Activated CD8-positive, alpha-beta memory T cell treated with anti-CD3 and anti-CD28 coated beads, Interleukin-2, amount 50 U/mL, for 48 hours (primary cell): ENCODE data around the gene HAPSTR1.
A peak's percentile ranks its signal among the peaks of the same experiment; 100 is the strongest.
"Not testable (repeated sequence)": the region's sequence is repeated elsewhere in the genome, so short reads cannot be mapped to it uniquely, and the experiment has no call there.

ENCODE experiments used
- DNase-seq: peaks from one replicate; pipeline ENCODE4 v3.0.0-alpha.2; 2020

HAPSTR1 gene

DNA sequence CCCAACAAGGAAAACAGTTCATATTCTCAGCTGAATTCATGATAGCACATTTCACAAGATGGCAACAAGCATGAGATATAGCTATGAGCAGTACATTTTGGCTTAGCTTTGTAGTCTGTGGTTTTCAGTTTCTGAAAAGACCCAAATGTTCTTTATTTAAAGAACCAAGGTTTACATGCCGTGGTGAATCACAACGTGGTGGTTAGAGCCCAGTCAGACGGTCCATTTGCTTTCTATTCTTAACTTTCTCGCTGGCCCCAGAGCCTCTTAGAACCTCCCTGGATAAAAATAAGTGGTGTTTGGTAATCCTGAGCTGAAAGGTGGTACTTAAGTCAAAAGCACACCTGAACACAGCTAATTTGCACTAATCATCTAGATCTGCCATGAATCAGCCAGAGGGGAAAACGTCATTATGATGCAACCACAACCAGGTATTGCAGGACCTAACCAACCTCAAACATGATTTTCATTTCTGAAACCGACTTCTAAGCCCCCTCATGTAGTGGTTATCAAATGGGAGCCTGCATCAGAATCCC lies 18.6 kb upstream of the HAPSTR1 start:
- DNase-seq: no peak

DNA sequence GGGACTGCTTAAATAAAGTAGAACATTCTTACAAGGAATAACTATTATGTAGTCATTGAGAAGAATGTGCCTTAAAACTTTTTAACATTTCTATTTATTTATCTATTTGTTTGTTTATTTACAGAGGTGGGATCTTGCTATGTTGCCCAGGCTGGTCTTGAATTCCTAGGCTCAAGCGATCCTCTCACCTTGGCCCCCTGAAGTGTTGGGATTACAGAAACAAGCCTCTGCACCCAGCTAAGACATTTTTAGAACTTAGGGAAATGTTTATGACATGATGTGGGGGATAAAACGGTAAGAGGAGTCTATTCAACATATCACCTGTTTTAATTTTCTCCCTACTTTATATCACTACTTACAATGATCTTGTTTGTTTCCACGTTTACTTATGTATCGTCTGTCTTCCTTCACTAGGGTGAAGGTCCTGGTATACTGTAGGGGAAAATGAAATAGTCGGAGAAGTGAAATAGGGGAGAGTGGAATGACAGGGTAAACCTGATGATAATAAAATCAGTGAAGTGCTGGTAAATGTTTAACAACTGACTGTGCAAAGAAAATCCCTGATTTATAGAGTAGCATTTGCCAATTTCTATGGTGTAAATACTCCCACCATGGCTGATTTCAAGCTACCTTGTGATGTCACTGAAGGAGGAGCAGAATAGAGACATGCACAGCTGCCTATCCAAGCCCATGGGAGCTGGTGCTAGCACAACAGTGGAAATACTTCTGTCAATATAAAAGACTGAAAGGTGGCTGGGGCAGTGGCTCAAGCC lies 16.0 kb upstream of the HAPSTR1 start:
- DNase-seq: no peak

DNA sequence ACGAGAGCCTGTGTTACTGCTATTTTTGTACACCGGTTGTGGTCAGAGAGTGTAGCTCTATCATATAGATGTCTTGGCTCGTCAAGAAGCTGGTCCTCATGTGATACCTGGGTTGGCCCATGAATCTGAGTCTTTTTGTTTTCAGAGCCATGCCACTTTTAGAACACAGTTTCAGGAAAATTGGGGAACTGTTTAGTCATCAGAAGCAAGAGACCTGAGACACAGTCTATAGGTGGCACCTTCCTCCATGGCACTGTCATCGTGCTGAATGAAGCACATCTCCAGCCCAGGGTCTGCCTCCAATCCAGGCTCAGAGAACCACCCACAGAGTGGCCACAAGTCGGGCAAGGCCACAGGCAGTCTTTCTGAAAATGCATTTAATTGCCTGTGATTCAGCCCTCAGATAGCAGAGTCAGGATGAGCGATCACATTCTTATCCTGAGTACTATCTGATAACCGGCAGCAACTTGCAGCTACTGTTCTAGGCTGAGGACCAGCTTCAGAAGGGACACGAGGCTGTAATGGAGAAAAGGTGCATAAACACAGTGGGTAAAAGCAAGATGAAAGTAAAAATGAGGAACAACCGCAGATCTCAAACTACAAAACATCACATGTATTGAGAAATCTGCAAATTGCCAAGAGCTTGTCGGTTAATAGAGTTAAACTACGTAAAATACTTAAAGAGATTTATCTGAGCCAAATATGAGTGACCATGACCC lies 14.2 kb upstream of the HAPSTR1 start:
- DNase-seq: no peak

DNA sequence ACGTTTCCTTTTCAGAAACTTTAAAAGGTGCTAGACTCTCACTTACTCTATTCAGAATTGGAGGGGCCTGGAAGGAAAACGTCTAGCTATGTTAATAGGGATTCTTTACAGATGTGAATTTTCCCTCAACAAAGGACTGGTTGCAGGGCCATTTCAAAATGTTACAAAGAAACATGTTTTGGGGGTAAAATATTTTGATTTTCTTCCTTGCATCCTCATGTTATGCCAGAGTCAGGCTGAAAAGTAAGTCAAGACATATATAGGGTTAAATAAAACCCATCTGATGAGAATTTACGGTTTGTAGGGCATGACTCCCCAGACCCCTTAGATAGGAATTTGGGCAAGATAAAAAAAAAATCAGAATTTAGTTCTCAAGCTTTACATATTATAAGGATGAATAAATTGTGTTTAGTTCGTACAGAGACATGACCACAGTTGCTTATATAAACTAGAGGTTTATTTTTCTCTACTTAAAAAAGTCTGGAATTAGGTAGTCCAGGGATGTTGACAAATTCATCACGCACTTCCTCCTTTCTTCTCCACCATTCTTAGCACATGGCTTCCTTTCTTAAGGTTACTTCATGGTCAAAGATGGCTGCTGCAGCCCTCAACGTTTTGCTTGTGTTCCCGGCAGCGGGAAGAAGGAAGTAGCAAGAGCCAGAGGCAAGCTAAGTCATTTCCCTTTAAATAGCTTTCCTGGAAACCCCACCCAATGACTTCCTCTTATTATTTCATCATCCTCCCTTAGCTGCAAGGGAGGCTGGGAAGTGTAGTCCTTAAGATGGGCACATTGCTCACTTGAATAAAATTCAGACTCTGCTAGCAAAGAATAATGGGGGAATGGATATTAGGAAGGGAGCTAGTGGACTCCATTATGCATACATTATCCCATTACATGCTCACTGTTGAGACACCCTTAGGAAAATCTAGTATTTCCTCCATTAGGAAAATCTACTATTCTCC lies 12.7 kb upstream of the HAPSTR1 start:
- not testable (repeated sequence) for DNase-seq

DNA sequence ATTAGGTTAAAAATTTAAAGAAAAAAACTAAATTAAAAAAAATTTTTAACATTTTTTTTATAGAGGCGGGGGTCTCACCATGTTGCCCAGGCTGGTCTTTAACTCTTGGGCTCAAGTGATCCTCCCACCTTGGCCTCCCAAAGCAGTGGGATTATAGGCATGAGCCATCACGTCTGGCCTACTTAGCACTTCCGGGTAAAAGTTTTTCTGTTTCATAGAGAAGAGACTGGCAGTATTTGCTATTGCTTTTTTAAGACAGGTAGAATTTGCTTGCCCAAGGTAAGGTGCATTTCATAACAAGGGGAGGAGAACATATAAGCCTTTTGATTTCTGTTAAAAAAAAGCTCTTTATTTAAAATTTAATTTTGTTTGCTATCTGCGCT lies 12.0 kb upstream of the HAPSTR1 start:
- DNase-seq: no peak

DNA sequence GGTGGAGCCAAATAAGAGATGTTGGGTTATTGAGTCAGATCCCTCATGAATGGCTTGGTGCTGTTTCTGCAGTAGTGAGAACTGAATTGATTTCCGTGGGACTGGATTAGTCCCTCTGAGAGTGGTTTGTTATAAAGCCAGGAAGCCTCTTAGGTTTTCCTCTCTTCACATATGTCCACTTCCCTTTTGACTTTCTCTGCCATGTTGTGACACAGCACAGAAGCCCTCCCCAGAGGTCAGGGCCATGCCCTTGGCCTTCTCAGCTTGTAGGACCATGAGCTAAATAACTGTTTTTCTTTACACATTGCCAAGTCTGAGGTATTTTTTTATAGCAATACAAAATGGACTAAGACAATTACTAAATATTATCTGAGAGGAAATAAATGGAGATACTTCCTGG lies 10.3 kb upstream of the HAPSTR1 start:
- DNase-seq: no peak

DNA sequence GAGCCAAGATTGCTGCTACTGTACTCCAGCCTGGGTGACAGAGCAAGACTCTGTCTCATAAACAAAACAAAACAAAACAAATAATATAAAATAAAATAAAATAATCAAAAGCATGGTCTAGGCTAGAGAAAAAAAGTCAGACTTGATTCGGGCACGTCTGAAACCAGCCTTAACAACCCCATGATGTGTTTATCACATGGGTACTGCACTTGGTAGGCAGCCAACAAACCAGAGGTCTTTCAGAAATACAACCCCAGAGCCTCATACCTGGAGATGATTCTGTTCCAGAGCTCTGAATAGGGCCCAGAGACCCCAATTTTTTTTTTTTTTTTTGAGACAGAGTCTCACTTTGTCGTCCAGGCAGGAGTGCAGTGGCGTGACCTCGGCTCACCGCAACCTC lies 9.6 kb upstream of the HAPSTR1 start:
- DNase-seq: no peak

DNA sequence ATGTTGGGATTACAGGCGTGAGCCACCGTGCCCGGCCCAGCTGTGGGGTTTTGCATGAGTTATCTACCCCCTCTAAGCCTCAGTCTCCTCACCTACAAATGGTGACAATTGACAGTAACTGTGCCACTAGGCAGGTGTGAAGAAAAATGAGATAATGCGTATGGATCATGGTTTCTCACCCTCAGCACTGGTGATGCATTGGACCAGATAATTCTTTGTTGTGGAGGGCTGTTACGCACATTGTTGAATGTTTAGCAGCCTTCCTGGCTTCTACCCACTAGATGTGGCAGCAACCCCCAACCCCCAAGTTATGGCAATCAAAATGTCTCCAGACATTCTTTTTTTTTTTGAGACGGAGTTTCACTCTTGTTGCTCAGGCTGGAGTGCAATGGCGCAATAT lies 9.0 kb upstream of the HAPSTR1 start:
- no peak for DNase-seq

DNA sequence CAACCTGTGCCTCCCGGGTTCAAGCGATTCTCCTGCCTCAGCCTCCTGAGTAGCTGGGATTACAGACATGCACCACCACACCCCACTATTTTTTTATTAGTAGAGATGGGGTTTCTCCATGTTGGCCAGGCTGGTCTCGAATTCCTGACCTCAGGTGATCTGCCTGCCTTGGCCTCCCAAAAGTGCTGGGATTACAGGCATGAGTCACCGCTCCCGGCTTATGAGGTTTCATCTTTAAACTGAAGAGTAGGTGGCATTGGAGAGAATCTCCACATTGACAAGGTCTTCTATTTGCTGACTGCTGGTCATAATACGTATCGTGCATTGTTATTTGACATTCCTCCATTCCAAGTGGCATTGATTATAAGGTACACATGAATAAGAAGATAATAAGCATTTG lies 3.7 kb upstream of the HAPSTR1 start:
- DNase-seq: not testable (repeated sequence)

DNA sequence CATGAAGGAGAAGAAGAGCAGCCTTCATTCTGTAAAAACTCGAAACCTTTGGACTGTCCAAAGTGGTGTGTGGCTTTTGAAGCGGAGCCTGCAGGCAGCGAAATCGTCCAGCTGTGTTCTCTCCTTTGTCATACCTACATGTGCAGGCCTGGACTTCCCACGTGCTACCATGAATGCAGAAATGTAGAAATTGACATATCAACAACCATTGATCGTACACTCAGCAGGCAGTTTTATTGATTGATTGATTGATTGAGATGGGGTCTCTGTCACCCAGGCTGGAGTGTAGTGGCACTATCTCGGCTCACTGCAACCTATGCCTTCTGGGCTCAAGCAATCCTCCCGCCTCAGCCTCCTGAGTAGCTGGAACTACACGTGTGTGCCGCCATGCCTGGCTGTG lies 2.6 kb upstream of the HAPSTR1 start:
- no peak for DNase-seq

DNA sequence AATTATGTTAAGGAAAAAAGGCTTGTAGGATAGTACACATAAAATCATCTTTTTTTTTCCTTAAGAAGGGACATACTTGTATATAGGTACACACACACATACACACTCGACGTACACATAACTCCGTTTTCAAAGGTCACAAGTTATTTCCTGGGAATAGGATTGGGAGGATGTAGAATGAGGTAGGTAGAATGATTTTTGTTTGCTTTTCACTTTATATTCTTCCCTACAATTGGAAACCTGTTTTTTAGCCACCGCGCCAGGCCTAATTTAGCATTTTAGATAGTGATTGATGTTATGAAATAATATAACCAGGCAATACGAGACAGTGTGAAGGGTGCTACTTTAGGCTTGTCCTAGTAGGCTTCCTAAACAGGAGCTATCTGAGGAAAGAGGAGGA lies 1.8 kb upstream of the HAPSTR1 start:
- no peak for DNase-seq

DNA sequence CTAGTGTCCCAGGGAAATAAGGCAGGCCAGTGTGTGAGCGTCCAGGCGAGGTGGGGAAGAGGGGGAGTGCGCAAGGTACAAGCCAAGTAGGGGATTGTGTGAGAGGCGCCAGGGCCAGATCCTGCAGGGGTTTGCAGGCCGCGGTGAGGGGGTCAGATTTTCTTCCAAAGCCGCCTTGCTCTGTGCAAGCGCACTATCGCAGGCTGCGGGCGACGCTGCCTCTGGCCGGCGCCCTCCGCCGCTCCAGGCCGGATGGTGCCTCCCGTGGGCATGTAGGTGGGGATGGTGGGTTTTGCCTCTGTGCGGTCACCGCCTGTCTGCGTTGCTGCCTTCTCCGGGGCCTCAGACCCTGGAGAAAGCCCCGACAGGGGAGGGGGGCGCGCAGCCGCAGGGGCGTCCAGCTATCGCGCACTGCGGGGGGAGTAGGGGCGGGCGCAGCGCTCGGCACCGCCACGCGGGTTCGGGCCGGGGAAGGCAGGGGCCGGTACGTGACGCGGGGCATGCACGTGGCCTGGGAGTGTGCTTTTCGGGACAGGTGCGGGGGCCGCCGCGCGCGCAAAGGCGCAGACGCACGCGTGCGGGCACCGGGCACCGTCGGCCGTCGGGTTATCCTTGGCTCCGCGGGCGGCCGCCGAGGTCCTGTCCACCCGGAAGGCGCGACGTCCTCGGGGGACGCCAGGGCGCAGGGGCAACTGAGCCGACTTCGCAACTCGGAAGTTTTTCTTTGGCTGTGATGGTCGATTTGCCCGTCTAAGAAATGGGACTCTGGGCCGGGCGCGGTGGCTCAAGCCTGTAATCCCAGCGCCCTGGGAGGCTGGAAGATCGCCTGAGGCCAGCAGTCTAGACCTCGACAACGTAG lies 1.1 kb upstream of the HAPSTR1 start:
- DNase-seq: peak; percentile 77

DNA sequence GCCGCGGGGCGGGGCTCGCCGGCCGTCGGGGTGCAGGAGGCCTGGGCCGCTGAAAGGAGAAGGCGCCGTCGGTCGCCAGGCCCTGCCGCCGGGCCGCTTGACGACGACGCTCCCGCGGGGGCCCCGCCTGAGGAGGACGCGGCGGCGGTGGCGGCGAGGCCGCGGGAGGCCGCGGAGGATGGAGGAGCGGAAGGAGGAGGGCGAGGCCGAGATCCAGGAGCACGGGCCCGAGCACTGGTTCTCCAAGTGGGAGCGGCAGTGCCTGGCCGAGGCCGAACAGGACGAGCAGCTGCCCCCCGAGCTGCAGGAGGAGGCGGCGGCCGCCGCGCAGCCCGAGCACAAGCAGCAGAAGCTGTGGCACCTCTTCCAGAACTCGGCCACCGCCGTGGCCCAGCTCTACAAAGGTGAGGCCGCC lies 430 bp downstream of the HAPSTR1 start:
- DNase-seq: peak; percentile 79

DNA sequence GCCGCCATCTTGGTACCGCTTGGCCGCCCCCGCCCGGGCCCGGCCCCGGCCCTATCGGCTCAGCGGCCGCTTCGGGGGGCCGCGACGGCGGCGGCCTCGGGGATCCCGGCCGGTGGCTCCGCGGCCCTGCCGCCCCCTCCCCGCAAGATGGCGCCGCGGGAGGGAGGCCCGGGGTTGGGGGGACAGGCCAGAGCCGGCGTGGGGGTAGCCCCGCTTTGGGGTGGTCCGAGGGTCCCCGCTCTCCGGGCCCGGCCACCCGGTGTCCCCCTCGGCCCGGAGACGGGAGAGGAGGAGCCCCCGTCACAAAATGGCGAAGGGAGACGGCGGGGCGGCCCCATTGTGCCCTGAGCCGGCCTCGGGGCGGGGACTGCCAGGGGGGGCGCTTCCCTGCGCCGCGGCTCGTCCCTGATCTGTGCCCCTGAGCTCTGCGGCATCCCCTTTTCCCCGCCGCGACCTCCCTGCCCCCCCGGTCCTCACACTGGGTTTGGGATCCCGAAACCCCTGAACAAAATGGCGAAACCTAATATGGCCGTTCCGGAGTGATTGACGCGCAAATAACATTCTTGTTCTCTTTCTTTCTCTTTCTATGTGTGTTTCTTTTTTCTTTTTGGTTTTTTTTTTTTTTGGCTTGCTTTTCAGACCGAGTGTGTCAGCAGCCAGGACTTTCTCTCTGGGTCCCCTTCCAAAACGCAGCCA lies 986 bp downstream of the HAPSTR1 start:
- DNase-seq: peak; percentile 80

DNA sequence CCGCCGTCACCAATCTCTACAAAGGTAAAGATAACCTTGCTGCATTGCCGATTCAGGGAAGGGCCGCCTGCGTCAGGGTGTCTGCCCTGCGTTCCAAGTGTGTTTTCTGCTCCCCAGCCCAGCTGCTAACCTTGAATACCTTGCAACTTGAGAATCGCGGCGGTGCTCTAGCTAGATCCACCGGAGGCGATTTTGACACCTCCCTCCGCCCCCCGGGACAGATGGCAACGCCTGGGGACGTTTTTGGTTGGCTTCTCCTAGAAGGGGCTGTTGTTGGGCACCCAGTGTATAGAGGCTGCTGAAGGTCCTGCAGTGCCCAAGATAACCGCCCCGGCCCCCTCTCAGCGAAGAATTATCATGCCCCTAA lies 1.5 kb downstream of the HAPSTR1 start:
- no peak for DNase-seq

DNA sequence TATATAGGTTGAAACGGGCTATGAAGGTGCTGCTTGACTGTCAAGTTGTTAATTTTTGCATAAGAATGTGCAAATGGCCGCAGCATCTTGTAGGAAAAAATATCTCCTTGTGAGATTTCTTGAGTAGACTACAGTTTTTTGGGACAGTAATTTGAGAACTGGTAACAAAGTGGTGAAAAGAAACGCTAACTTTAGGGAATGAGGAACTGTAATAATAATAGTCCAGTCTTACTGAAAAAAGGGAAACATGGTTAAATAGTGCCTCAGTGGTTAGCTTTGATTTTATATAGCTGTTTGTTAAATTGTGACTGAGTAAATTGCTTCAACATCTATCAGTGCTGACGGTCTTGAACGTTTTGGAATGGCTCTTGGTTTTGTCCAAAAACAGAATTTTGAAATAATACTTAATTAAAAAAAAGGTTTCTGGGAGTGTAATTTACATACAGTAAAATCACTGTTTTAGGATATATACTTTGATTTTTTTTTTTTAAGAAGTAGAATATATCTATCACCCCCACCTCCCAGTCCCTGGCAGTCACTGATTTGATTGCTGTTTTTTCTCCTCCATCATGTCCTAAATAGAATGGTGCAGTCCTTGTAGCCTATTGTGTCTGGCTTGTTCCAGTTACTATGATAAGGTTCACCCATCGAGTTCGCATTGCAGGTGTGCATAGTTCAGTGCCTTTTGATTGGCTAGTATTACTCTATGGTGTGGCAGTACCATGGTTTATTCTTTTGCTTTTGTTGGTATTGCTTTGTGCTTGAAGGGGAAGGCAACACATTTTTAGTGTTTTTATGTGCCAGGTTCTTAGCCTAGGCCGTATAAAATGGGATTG lies 2.8 kb downstream of the HAPSTR1 start:
- DNase-seq: no peak

DNA sequence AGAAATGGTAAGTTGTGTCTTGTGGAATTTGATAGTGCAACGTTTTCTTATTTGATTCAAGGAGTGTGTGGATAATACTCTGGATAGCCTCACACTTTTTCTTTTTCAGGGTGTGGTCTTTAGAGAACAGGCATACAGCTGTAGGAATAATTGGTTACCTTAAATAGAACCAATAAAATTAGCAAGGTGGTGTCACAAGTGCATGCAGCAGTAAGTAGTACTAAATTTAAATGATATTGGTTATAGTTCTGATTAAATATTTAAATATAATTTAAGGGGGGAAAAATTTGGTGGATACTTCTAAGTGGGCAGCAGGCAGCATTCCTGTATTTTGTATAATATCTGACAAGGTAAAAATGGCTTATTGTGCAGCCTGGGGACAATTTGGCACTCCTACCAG lies 3.7 kb downstream of the HAPSTR1 start:
- no peak for DNase-seq

DNA sequence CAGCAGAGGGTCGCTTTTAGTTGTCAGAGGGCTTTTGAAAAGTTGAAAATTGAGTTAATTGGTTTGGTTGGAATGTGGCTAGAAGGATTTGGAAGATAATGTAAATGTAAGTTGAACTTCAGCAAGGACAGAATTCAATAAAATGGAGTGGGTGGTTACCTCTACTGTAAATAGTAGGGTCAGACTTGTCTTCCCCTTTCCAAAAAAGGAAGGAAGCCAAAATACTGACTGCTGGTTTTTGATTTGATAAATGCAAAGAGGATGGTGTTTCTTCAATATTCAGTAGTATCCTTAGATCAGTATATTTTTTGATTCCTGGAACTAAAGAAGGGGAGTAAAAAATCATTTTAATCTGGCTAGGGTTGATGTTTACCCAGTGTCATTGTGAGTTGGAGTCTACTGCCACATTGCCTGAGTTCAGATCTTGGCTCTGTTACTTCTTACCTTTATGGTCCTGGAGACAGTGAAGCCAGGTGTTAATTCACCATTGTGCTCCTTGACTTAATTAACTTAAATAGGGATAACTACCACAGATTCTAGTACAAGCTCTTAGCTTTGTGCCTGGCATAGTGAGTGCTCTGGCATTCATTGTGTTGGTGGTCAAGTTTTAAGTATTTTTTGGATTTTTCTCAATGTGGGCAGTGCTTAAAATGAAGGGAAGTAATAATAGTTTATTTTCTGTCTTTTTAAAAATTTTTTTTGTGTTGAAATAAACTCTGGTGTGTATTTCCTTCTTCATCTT lies 4.4 kb downstream of the HAPSTR1 start:
- no peak for DNase-seq

DNA sequence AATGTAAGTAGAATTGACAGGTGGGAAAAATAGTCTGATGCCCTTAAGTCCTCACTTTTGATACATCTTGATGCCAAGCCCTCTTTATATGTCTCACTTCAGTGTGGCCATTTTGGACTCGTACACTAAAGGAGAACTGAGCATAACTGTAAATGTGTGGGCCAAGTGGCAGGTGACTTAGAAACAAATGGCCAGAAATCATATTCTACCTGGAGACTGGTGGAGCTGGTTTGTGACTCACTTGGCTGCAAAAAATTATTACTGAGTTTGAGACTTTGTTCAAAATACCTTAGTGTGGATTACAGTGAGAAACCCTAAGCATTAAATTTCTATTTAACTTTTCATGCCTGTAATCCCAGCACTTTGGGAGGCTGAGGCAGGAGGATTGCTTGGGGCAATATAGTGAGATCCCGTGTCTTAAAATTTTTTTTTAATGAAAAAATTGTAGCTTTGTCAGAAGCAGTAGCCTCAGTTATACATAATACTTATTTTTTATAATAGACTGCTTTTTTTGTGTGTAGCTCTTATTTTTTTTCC lies 5.0 kb downstream of the HAPSTR1 start:
- DNase-seq: no peak
